Measurements from ENCODE around the gene TMEM150B. TPM values are rescaled to one million over a fixed set of nuclear protein-coding genes. Genes with fewer than 3 reads are reported as not detected.

The TMEM150B gene
- polyA plus RNA-seq, 1 of the 3 experiments (the other 2 are of a cell fraction) = not detected

DNA sequence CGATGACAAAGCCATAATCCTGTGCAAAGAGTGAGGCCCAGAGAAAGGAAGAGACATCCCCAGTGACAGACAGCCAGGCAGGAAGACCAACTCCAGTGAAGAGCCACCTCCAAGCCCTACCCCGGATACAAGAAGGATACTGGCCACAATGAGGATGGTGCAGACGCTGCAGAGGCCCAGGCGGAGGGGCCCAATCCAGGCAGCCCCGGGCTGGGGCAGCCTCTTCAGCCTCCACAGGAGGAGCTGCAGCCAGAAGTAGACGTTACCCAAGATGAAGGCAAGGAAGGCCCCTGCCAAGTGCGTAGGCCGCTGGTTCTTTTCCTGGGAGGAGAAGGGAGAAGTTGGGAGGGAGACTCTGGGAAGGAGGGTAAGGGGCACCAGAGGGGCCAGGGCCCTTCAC, 8.5 kb downstream of the TMEM150B start:
- Histone ChIP-seq H3K4me1 (ENCODE audit: control insufficient read depth in 1 of 2, insufficient read depth in 2 of 2, low read depth in 1 of 2, low read length in 1 of 2) (no peaks in the 10 kb centered on the region), H3K4me2 (no peak overlapping the region), H3K36me3 (replicated peaks in 1 of 2; ENCODE audit: control insufficient read depth in 1 of 2, insufficient read depth in 2 of 2, low read length in 1 of 2) (no peaks in the 10 kb centered on the region), H2AFZ (ENCODE audit: low read depth) (no peak overlapping the region), H3K9me3 (no peaks in the 10 kb centered on the region), H3K79me2 (ENCODE audit: insufficient read depth) (no peaks in the 10 kb centered on the region), H4K20me1 (ENCODE audit: insufficient read depth) (no peaks in the 10 kb centered on the region), H3K9ac (no peak overlapping the region), H3F3A (replicated peaks; ENCODE audit: insufficient read depth) (no peaks in the 10 kb centered on the region), H3K4me3 (ENCODE audit: low read depth in 2 of 2, low read length in 1 of 2) (no peak overlapping the region), H3K27ac (ENCODE audit: low read depth in 2 of 2, low read length in 1 of 2) (no peak overlapping the region), H3K27me3 (ENCODE audit: insufficient read depth) (no peaks in the 10 kb centered on the region), H3K9me2 (no peaks in the 10 kb centered on the region)
- peak; percentile 14 for DNase-seq
- ChIA-PET POLR2A (no interaction called here), CTCF (interaction anchor here (1.0 to 7.7 kb wide), 3 partner anchors 14 to 102 kb away, joined by 3 to 46 read pairs (median 9); no protein-coding TSS in a partner anchor)
- TF ChIP-seq CHD2 (IDR thresholded peaks at IDR 0.05; ENCODE audit: low read length, partially characterized antibody) = no peak
- no peak for TF ChIP-seq TCF12 (IDR thresholded peaks at IDR 0.05)
- TF ChIP-seq, protein P1, sequence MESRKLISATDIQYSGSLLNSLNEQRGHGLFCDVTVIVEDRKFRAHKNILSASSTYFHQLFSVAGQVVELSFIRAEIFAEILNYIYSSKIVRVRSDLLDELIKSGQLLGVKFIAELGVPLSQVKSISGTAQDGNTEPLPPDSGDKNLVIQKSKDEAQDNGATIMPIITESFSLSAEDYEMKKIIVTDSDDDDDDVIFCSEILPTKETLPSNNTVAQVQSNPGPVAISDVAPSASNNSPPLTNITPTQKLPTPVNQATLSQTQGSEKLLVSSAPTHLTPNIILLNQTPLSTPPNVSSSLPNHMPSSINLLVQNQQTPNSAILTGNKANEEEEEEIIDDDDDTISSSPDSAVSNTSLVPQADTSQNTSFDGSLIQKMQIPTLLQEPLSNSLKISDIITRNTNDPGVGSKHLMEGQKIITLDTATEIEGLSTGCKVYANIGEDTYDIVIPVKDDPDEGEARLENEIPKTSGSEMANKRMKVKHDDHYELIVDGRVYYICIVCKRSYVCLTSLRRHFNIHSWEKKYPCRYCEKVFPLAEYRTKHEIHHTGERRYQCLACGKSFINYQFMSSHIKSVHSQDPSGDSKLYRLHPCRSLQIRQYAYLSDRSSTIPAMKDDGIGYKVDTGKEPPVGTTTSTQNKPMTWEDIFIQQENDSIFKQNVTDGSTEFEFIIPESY (IDR thresholded peaks at IDR 0.05; ENCODE audit: borderline replicate concordance, low read depth) = no peak
- TF ChIP-seq FOXJ3 (CRISPR knock-in tag; IDR thresholded peaks at IDR 0.05) = no peak
- no peak for TF ChIP-seq TAF1 (IDR thresholded peaks at IDR 0.05; ENCODE audit: borderline replicate concordance, low read depth, low read length)
- no peak for TF ChIP-seq MEF2A (IDR thresholded peaks at IDR 0.05; ENCODE audit: borderline replicate concordance, low read depth)
- no peak for TF ChIP-seq SMC3 (IDR thresholded peaks at IDR 0.05; ENCODE audit: low read depth, low read length)
- TF ChIP-seq MAX (IDR thresholded peaks at IDR 0.05; ENCODE audit: low read depth) = no peak
- TF ChIP-seq FOXM1 (IDR thresholded peaks at IDR 0.05; ENCODE audit: low read depth) = no peak
- TF ChIP-seq CTCF (IDR thresholded peaks at IDR 0.05) = no peak
- no peak for TF ChIP-seq TEAD4 (IDR thresholded peaks at IDR 0.05; ENCODE audit: borderline replicate concordance, insufficient read depth)
- no peak for TF ChIP-seq PBX3 (IDR thresholded peaks at IDR 0.05)
- WGBS (ENCODE audit: low lambda C conversion rate) = 83% methylated on average over 7 of the region's 8 CpGs

DNA sequence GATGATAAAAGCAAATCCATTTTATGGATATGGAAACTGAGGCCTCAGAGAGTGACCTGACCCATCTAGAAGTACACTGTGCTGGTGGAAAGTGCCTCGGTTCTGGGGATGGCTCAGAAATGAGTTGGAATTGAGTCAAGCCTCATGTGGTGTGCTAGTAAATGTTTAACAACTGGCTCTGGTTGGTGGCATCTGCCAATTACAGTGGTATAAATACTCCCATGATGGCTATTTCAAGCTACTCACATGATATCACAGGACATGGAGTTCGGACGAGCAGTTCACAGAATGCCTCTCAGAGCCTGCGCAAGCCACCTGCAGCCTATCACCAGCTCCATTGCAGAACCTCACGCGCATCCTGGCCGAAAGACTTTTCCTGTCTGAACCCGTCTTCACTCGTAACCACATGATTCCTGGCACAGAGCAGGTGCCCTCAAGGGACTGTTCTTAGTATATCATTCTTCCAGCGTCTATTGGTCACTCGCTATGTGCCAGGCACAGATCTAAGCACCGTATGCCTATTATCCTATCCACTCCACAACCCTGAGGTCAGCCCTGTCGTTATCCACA, 9.1 kb downstream of the TMEM150B start:
- POLR2A ChIA-PET = no interaction called here
- DNase-seq = no peak
- TF ChIP-seq RXRA (IDR thresholded peaks at IDR 0.05; ENCODE audit: borderline replicate concordance, low read depth) = no peak
- no peak for TF ChIP-seq PBX3 (IDR thresholded peaks at IDR 0.05)
- no peak for TF ChIP-seq CTCF (IDR thresholded peaks at IDR 0.05)
- no peak for TF ChIP-seq JUND (IDR thresholded peaks at IDR 0.05)
- TF ChIP-seq TAF1 (IDR thresholded peaks at IDR 0.05; ENCODE audit: borderline replicate concordance, low read depth, low read length) = no peak
- no peak for TF ChIP-seq USF2 (IDR thresholded peaks at IDR 0.05; ENCODE audit: borderline replicate concordance, low read depth, low read length)
- no peak for TF ChIP-seq FOXJ3 (CRISPR knock-in tag; IDR thresholded peaks at IDR 0.05)
- TF ChIP-seq FOXM1 (IDR thresholded peaks at IDR 0.05; ENCODE audit: low read depth) = no peak
- TF ChIP-seq MXI1 (IDR thresholded peaks at IDR 0.05; ENCODE audit: low read depth, low read length) = no peak

More for the DNA sequence above, 9.1 kb downstream of the TMEM150B start:
- H3F3A ChIP-seq (replicated peaks; ENCODE audit: insufficient read depth) = no peaks in the 10 kb centered on the region
- WGBS (ENCODE audit: low lambda C conversion rate) = 78% methylated on average over 13 of the region's 13 CpGs
- H3K79me2 ChIP-seq (ENCODE audit: insufficient read depth) = no peaks in the 10 kb centered on the region
- H4K20me1 ChIP-seq (ENCODE audit: insufficient read depth) = no peaks in the 10 kb centered on the region
- no peak overlapping the region for H3K4me2 ChIP-seq
- H3K9me2 ChIP-seq = no peaks in the 10 kb centered on the region
- no peak overlapping the region for H2AFZ ChIP-seq (ENCODE audit: low read depth)
- CTCF ChIA-PET = interaction anchor here (1.0 to 7.7 kb wide), 3 partner anchors 14 to 102 kb away, joined by 3 to 46 read pairs (median 9); no protein-coding TSS in a partner anchor
- no peaks in the 10 kb centered on the region for H3K9me3 ChIP-seq
- H3K27me3 ChIP-seq (ENCODE audit: insufficient read depth) = no peaks in the 10 kb centered on the region
- H3K27ac ChIP-seq (ENCODE audit: low read depth in 2 of 2, low read length in 1 of 2) = no peak overlapping the region
- H3K9ac ChIP-seq = no peak overlapping the region
- H3K4me3 ChIP-seq (ENCODE audit: low read depth in 2 of 2, low read length in 1 of 2) = no peak overlapping the region
- H3K4me1 ChIP-seq (ENCODE audit: control insufficient read depth in 1 of 2, insufficient read depth in 2 of 2, low read depth in 1 of 2, low read length in 1 of 2) = no peaks in the 10 kb centered on the region
- H3K36me3 ChIP-seq (replicated peaks in 1 of 2; ENCODE audit: control insufficient read depth in 1 of 2, insufficient read depth in 2 of 2, low read length in 1 of 2) = no peaks in the 10 kb centered on the region
